Kidney glomerular epithelial cell (primary cell): ENCODE measurements around the gene SIMC1.
A peak's percentile ranks its signal among the peaks of the same experiment; 100 is the strongest.
"Not testable (repeated sequence)": the region's sequence is repeated elsewhere in the genome, so short reads cannot be mapped to it uniquely, and the experiment has no call there.

ENCODE experiments used
- DNase-seq: peaks from one replicate; lab custom pipeline; 2025; lab: John Stamatoyannopoulos, UW

SIMC1 gene

GRCh38 chr5:176305356-176305755 lies 67.1 kb downstream of the SIMC1 start:
- not testable (repeated sequence) for DNase-seq

GRCh38 chr5:176317534-176318374 lies 79.5 kb downstream of the SIMC1 start:
- DNase-seq: no peak

GRCh38 chr5:176319827-176320554 lies 81.8 kb downstream of the SIMC1 start:
- DNase-seq: no peak

GRCh38 chr5:176320577-176320976 lies 82.4 kb downstream of the SIMC1 start:
- no peak for DNase-seq

- no peak for DNase-seq
Measured at GRCh38 chr5:176334031-176334770, 96.0 kb downstream of the SIMC1 start.

GRCh38 chr5:176337913-176338312 lies 99.7 kb downstream of the SIMC1 start:
- no peak for DNase-seq

- DNase-seq: no peak
Measured at GRCh38 chr5:176339304-176339703, 101.1 kb downstream of the SIMC1 start.

- no peak for DNase-seq
Measured at GRCh38 chr5:176341325-176342157, 103.3 kb downstream of the SIMC1 start.

GRCh38 chr5:176342158-176342483 lies 103.9 kb downstream of the SIMC1 start:
- DNase-seq: no peak

- no peak for DNase-seq
Measured at GRCh38 chr5:176342766-176343458, 104.7 kb downstream of the SIMC1 start.

GRCh38 chr5:176350416-176350815 lies 112.2 kb downstream of the SIMC1 start:
- DNase-seq: no peak

- DNase-seq: no peak
Measured at GRCh38 chr5:176352116-176352878, 114.1 kb downstream of the SIMC1 start.

GRCh38 chr5:176353533-176353932 lies 115.3 kb downstream of the SIMC1 start:
- no peak for DNase-seq

- DNase-seq: no peak
Measured at GRCh38 chr5:176355400-176356178, 117.4 kb downstream of the SIMC1 start.

GRCh38 chr5:176356179-176356566 lies 117.9 kb downstream of the SIMC1 start:
- DNase-seq: no peak

GRCh38 chr5:176359658-176360057 lies 121.4 kb downstream of the SIMC1 start:
- DNase-seq: no peak

GRCh38 chr5:176360894-176361436 lies 122.7 kb downstream of the SIMC1 start:
- DNase-seq: no peak

GRCh38 chr5:176361437-176362232 lies 123.4 kb downstream of the SIMC1 start, which contains the start of gene KIAA1191:
KIAA1191 (minus strand) TSS chr5:176361764; CDS start chr5:176359508, 2,256 bp downstream.
- peak; percentile 88 for DNase-seq

GRCh38 chr5:176362233-176362490 lies 123.9 kb downstream of the SIMC1 start:
- DNase-seq: no peak
